GM12878 (cell line): ENCODE measurements around the gene GANAB. TPM values are rescaled to one million over a fixed set of nuclear protein-coding genes. Genes with fewer than 3 reads are reported as not detected.

ENCODE experiments used
- ATAC-seq: fragments of 200-7000 bp; cut with Tn5 transposase; 3 replicates; pipeline ENCODE4 v1.9.1; 2020; ENCODE audit warnings: mild to moderate bottlenecking, moderate library complexity
- BruUV-seq: library from RNA; stranded (reverse); fragments of 400-500 nt; replicated peaks from 2 replicates; lab custom pipeline; 2021; lab: Mats Ljungman, UMichigan
- CTCF ChIA-PET: fragments of 300-600 bp; sonication (Branson Sonifier 250); formaldehyde crosslinking; extraction: SDS; loops from one replicate; lab custom pipeline; 2021; ENCODE audit warnings: inconsistent platforms; lab: Yijun Ruan, JAX
- POLR2A ChIA-PET: fragments of 350-600 bp; formaldehyde crosslinking; extraction: SDS; loops from one replicate; lab custom pipeline; 2021; ENCODE audit warnings: inconsistent platforms; lab: Charles Lee
- RAD21 ChIA-PET: fragments of 300-600 bp; sonication (Branson Sonifier 250); formaldehyde crosslinking; loops from one replicate; lab custom pipeline; 2023; ENCODE audit warnings: antibody characterized with exemption; ENCODE audit not compliant: unreplicated experiment; lab: Charles Lee
- SMC1A ChIA-PET: fragments of 300-600 bp; sonication (Branson Sonifier 250); formaldehyde crosslinking; loops from one replicate; lab custom pipeline; 2023; ENCODE audit not compliant: unreplicated experiment, uncharacterized antibody; lab: Charles Lee
- DNase-seq: peaks from one replicate; pipeline ENCODE4 v3.0.0-alpha.2; 2011; ENCODE audit warnings: low read depth, low spot score
- FAIRE-seq: peaks from 3 replicates; lab custom pipeline; 2011; peaks lifted over from hg19 to GRCh38; lab: Jason Lieb, UNC
- H2AFZ ChIP-seq: 2 replicates; pipeline ENCODE4 v1.6.0; 2011; ENCODE audit warnings: low read depth, low read length, control low read depth; ENCODE audit not compliant: control insufficient read depth
- H3K27ac ChIP-seq: 2 replicates; pipeline ENCODE4 v1.5.1; 2011; ENCODE audit warnings: control low read depth; ENCODE audit not compliant: control insufficient read depth, insufficient read depth
- H3K27me3 ChIP-seq, 2 experiments: replicated peaks in 1 of 2; 2 replicates each; pipeline versions ENCODE4 v1.6.0 to v1.6.1; 2011; ENCODE audit warnings: low read length in 1 of 2; ENCODE audit not compliant: control insufficient read depth in 2 of 2, insufficient read depth in 2 of 2
- H3K36me3 ChIP-seq, 2 experiments: 2 replicates each; pipeline ENCODE4 v1.5.1; 2011; ENCODE audit warnings: low read length in 1 of 2; ENCODE audit not compliant: control insufficient read depth in 2 of 2, insufficient read depth in 2 of 2
- H3K4me1 ChIP-seq: 2 replicates; pipeline ENCODE4 v1.6.1; 2011; ENCODE audit warnings: mild to moderate bottlenecking, low read length, moderate library complexity, mixed read lengths; ENCODE audit not compliant: control insufficient read depth, insufficient read depth
- H3K4me2 ChIP-seq: 2 replicates; pipeline ENCODE4 v1.6.0; 2011; ENCODE audit warnings: control low read depth; ENCODE audit not compliant: control insufficient read depth, insufficient read depth
- H3K4me3 ChIP-seq: fragments of 200-600 bp; sonication (generic); 2 replicates; pipeline ENCODE4 v1.5.1; 2016
- H3K79me2 ChIP-seq: 2 replicates; pipeline ENCODE4 v1.6.0; 2011; ENCODE audit warnings: low read length; ENCODE audit not compliant: control insufficient read depth, insufficient read depth
- H3K9ac ChIP-seq: 2 replicates; pipeline ENCODE4 v1.8.0; 2011; ENCODE audit warnings: low read length, control low read depth, mixed read lengths; ENCODE audit not compliant: control insufficient read depth, insufficient read depth
- H3K9me3 ChIP-seq: replicated peaks from 3 replicates; pipeline ENCODE4 v1.5.1; 2011; ENCODE audit warnings: mild to moderate bottlenecking, low read length; ENCODE audit not compliant: control insufficient read depth, insufficient read depth
- H4K20me1 ChIP-seq: 2 replicates; pipeline ENCODE4 v1.6.0; 2011; ENCODE audit not compliant: control insufficient read depth, insufficient read depth
- KDM1A ChIP-seq: fragments of 200-600 bp; sonication (generic); IDR thresholded peaks from 2 replicates; pipeline ENCODE4 v1.6.1; 2016; ENCODE audit warnings: borderline replicate concordance
- TARDBP ChIP-seq: IDR thresholded peaks from 2 replicates; pipeline ENCODE4 v1.6.1; 2016; ENCODE audit warnings: borderline replicate concordance
- WGBS: methylation state at CpG from one replicate; pipeline ENCODE4 v1.1.6; 2016; ENCODE audit warnings: low lambda C conversion rate; ENCODE audit not compliant: insufficient replicate concordance, insufficient coverage; ENCODE audit errors: missing lambda C conversion rate; 5-methylcytosine and 5-hydroxymethylcytosine counted together
- in situ Hi-C: fragments of 300-500 bp; cut with MboI; formaldehyde crosslinking; loops from 9 replicates; pipeline ENCODE4 v1.14.3; 2018; ENCODE audit warnings: mixed read lengths
- intact Hi-C: fragments of 100-400 bp; cut with micrococcal nuclease; formaldehyde crosslinking; loops from one replicate; pipeline ENCODE4 v1.14.2; 2022; ENCODE audit not compliant: unreplicated experiment
- polyA plus RNA-seq, 11 experiments: library from polyadenylated mRNA; depleted of rRNA in 4 of 11; unstranded in 6 of 11; stranded (reverse) in 5 of 11; fragments of >200 nt; fragmentation: Nextera tagmentation in 4 of 11; fragmentation: Illumina TruSeq in 1 of 11; extraction: Ambion mirVana in 4 of 11; extraction: Trizol in 1 of 11; gene quantifications; 1 replicate in 1 of 11; 2 replicates in 10 of 11; pipeline versions ENCODE4 v1.2.1 to v1.2.3, GENCODE V29; 2011 to 2016; ENCODE audit warnings: inconsistent platforms in 2 of 11, missing spikeins in 2 of 11, low read depth in 1 of 11
- total RNA-seq, 4 experiments: library from RNA; depleted of rRNA in 3 of 4; stranded (reverse); fragments of >200 nt in 3 of 4; fragmentation: Illumina TruSeq in 1 of 4; extraction: Trizol in 1 of 4; gene quantifications; 2 replicates each; pipeline versions ENCODE4 v1.2.1 to v1.2.3, GENCODE V29; 2013 to 2021
- TF ChIP-seq, protein P1 (sequence below): fragments of 450-650 bp; IDR thresholded peaks from 2 replicates; pipeline ENCODE4 v1.6.1; 2016; ENCODE audit warnings: mild to moderate bottlenecking, moderate library complexity, borderline replicate concordance
- TF ChIP-seq, protein P2 (sequence below), 3 experiments: IDR thresholded peaks in 2 of 3; conservative IDR thresholded peaks in 1 of 3; 2 replicates each; pipeline ENCODE4 v1.5.1; 2011; ENCODE audit warnings: low read depth in 3 of 3, low read length in 3 of 3, mild to moderate bottlenecking in 3 of 3, control low read depth in 2 of 3, moderate library complexity in 2 of 3, inconsistent platforms in 1 of 3, mixed read lengths in 1 of 3; ENCODE audit not compliant: control insufficient read depth in 2 of 3, insufficient read depth in 1 of 3; ENCODE audit errors: extremely low read depth in 1 of 3

Gene GANAB
- total and polyA plus RNA-seq, 10 of the 15 experiments (the other 5 are each of a cell fraction or from before 2014, with no cell fraction given), result 4.5 to 175 (median 102) TPM

DNA sequence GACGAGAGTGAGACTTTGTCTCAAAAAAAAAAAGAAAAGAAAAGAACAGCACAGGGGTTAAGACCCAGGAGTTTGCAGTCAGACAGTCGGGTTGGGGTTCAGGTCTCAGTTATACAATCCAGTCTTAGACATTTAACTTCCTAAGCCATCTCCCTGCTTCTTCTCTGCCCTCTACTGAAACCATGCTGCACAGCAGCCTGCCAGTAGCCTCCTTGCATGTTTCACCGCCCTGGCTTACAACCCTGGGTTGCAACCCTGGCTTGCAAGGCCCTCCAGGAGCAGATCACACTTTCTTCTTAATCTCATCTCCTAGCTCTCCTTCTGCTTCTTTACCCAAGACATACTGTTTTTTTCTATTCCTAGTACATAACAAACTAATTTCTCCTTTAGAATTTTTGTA is 18.7 kb downstream of the GANAB start:
- POLR2A ChIA-PET, result interaction anchor here (1.0 kb wide), 1 partner anchor 14 kb away, joined by 3 read pairs; no protein-coding TSS in a partner anchor
- TF ChIP-seq, protein P1, sequence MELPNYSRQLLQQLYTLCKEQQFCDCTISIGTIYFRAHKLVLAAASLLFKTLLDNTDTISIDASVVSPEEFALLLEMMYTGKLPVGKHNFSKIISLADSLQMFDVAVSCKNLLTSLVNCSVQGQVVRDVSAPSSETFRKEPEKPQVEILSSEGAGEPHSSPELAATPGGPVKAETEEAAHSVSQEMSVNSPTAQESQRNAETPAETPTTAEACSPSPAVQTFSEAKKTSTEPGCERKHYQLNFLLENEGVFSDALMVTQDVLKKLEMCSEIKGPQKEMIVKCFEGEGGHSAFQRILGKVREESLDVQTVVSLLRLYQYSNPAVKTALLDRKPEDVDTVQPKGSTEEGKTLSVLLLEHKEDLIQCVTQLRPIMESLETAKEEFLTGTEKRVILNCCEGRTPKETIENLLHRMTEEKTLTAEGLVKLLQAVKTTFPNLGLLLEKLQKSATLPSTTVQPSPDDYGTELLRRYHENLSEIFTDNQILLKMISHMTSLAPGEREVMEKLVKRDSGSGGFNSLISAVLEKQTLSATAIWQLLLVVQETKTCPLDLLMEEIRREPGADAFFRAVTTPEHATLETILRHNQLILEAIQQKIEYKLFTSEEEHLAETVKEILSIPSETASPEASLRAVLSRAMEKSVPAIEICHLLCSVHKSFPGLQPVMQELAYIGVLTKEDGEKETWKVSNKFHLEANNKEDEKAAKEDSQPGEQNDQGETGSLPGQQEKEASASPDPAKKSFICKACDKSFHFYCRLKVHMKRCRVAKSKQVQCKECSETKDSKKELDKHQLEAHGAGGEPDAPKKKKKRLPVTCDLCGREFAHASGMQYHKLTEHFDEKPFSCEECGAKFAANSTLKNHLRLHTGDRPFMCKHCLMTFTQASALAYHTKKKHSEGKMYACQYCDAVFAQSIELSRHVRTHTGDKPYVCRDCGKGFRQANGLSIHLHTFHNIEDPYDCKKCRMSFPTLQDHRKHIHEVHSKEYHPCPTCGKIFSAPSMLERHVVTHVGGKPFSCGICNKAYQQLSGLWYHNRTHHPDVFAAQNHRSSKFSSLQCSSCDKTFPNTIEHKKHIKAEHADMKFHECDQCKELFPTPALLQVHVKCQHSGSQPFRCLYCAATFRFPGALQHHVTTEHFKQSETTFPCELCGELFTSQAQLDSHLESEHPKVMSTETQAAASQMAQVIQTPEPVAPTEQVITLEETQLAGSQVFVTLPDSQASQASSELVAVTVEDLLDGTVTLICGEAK, result no peak
- TF ChIP-seq TARDBP (no peak), KDM1A (no peak)
- TF ChIP-seq, protein P2, sequence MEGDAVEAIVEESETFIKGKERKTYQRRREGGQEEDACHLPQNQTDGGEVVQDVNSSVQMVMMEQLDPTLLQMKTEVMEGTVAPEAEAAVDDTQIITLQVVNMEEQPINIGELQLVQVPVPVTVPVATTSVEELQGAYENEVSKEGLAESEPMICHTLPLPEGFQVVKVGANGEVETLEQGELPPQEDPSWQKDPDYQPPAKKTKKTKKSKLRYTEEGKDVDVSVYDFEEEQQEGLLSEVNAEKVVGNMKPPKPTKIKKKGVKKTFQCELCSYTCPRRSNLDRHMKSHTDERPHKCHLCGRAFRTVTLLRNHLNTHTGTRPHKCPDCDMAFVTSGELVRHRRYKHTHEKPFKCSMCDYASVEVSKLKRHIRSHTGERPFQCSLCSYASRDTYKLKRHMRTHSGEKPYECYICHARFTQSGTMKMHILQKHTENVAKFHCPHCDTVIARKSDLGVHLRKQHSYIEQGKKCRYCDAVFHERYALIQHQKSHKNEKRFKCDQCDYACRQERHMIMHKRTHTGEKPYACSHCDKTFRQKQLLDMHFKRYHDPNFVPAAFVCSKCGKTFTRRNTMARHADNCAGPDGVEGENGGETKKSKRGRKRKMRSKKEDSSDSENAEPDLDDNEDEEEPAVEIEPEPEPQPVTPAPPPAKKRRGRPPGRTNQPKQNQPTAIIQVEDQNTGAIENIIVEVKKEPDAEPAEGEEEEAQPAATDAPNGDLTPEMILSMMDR (IDR thresholded peaks at IDR 0.05 in 2 of 3, conservative IDR thresholded peaks at IDR 0.05 in 1 of 3; ENCODE audit: control insufficient read depth in 2 of 3, extremely low read depth in 1 of 3, insufficient read depth in 1 of 3, low read depth in 3 of 3, low read length in 3 of 3), result 0 out of 6 replicates have a peak, but pooled peaks of 1 of the 3 experiments have one; percentile 10
- TF ChIP-seq, all 136 proteins: peak for 1
- ATAC-seq (no peak), DNase-seq (no peak), FAIRE-seq (no peak)
- in situ Hi-C loops, result no loop called here
- intact Hi-C loops, result no loop called here
- Histone ChIP-seq H3K36me3 (peaks cover 38 to 40% of the 10 kb centered on the region in 2 experiments), H3K4me2 (no peak overlapping the region), H3K79me2 (no peaks in the 10 kb centered on the region), H3K9ac (no peak overlapping the region), H4K20me1 (no peaks in the 10 kb centered on the region), H3K4me3 (no peak overlapping the region), H3K27me3 (no peaks in the 10 kb centered on the region), H2AFZ (no peak overlapping the region), H3K4me1 (no peaks in the 10 kb centered on the region), H3K9me3 (no peaks in the 10 kb centered on the region), H3K27ac (no peak overlapping the region)
- 83% methylated on average over 2 of the region's 3 CpGs for WGBS
- ChIA-PET CTCF (no interaction called here), RAD21 (no interaction called here), SMC1A (interaction anchor here (0.9 to 1.5 kb wide), 2 partner anchors 13 to 17 kb away, joined by 4 read pairs; no protein-coding TSS in a partner anchor)
- no TSS peak for BruUV-seq
